GM21619 (cell line): ENCODE results near the gene SKOR2.

Experiments used
- ATAC-seq: cut with Tn5 transposase; IDR thresholded peaks from one replicate; pipeline ENCODE4 v1.9.1; 2021; ENCODE audit not compliant: unreplicated experiment

SKOR2 gene

GRCh38 chr18:47251289-47252120 is at the start of gene SKOR2:
Gene SKOR2, minus strand, starts transcription at chr18:47251660. Its CDS starts 2,477 bp downstream, at chr18:47249183.
- no peak for ATAC-seq

- no peak for ATAC-seq
Measured at GRCh38 chr18:47296462-47296861, 45.0 kb upstream of the SKOR2 start.

- no peak for ATAC-seq
Measured at GRCh38 chr18:47294801-47295200, 43.3 kb upstream of the SKOR2 start.

- ATAC-seq = no peak
Measured at GRCh38 chr18:47288741-47289140, 37.3 kb upstream of the SKOR2 start.

GRCh38 chr18:47287911-47288585 is 36.6 kb upstream of the SKOR2 start:
- no peak for ATAC-seq

- ATAC-seq = no peak
Measured at GRCh38 chr18:47286776-47287410, 35.4 kb upstream of the SKOR2 start.

- no peak for ATAC-seq
Measured at GRCh38 chr18:47285456-47285855, 34.0 kb upstream of the SKOR2 start.

GRCh38 chr18:47284721-47285395 is 33.4 kb upstream of the SKOR2 start:
- ATAC-seq = no peak

GRCh38 chr18:47283476-47283875 is 32.0 kb upstream of the SKOR2 start:
- ATAC-seq = no peak

GRCh38 chr18:47280121-47280520 is 28.7 kb upstream of the SKOR2 start:
- ATAC-seq = no peak

GRCh38 chr18:47274961-47275360 is 23.5 kb upstream of the SKOR2 start:
- no peak for ATAC-seq

GRCh38 chr18:47265197-47265596 is 13.7 kb upstream of the SKOR2 start:
- ATAC-seq = no peak

GRCh38 chr18:47264308-47264700 is 12.8 kb upstream of the SKOR2 start:
- no peak for ATAC-seq

GRCh38 chr18:47263430-47264307 is 12.2 kb upstream of the SKOR2 start:
- no peak for ATAC-seq

- no peak for ATAC-seq
Measured at GRCh38 chr18:47263150-47263429, 11.6 kb upstream of the SKOR2 start.

- ATAC-seq = no peak
Measured at GRCh38 chr18:47262301-47263149, 11.1 kb upstream of the SKOR2 start.

- no peak for ATAC-seq
Measured at GRCh38 chr18:47261902-47262300, 10.4 kb upstream of the SKOR2 start.

GRCh38 chr18:47260924-47261701 is 9.7 kb upstream of the SKOR2 start:
- no peak for ATAC-seq
